ENCODE measurements around the gene AKAP13. TPM values are rescaled to one million over a fixed set of nuclear protein-coding genes. Genes with fewer than 3 reads are reported as not detected.

The AKAP13 gene
- polyA plus RNA-seq, 1 donor from 2014 or later, result 10.0 TPM

DNA sequence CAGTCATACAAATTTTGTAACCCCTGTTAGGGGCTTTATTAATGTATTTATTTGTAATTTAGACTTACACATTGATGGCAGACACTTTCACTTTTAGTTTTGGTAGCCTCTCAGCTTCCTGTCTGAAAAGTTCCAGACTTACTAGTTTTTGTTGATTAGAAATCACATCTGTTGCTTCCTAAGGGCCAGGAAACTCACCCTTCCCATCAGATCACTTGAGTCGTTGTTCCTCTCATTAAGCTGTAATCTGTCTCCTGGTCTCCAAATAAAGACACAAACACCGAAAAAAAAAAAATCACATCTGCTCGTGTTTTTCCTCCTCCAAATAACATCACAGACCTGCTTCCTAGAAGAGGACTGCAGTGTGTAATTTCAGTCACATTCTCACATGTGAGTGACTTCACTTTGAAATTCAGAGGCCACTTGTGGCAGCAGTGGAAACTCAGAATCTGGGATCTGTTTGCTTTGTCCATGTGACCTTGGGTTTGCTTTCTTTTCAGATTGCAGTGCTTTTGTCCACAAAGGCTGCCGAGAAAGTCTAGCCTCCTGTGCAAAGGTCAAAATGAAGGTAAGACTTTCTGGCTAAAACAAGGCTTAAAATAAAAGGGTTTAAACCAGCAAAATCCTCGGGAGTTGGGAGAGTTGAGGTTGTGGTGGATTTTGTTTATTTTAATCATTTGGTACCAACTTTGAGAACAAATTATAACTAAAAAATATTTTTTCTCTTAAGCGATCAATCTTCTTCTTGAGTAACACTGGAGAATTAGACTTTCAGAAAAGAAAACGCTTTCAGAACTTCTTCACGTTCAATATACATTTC is 327.3 kb downstream of the AKAP13 start:
- no peak overlapping the region for H3K27ac ChIP-seq (ENCODE audit: low read length)
- TF ChIP-seq POLR2AphosphoS5 (IDR thresholded peaks at IDR 0.05), result no peak
- TF ChIP-seq EP300 (conservative IDR thresholded peaks at IDR 0.05; ENCODE audit: poor library complexity, severe bottlenecking), result no peak
- no peak for TF ChIP-seq SMC3 (conservative IDR thresholded peaks at IDR 0.05; ENCODE audit: poor library complexity)
- TF ChIP-seq, protein P1, sequence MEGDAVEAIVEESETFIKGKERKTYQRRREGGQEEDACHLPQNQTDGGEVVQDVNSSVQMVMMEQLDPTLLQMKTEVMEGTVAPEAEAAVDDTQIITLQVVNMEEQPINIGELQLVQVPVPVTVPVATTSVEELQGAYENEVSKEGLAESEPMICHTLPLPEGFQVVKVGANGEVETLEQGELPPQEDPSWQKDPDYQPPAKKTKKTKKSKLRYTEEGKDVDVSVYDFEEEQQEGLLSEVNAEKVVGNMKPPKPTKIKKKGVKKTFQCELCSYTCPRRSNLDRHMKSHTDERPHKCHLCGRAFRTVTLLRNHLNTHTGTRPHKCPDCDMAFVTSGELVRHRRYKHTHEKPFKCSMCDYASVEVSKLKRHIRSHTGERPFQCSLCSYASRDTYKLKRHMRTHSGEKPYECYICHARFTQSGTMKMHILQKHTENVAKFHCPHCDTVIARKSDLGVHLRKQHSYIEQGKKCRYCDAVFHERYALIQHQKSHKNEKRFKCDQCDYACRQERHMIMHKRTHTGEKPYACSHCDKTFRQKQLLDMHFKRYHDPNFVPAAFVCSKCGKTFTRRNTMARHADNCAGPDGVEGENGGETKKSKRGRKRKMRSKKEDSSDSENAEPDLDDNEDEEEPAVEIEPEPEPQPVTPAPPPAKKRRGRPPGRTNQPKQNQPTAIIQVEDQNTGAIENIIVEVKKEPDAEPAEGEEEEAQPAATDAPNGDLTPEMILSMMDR (IDR thresholded peaks at IDR 0.05; ENCODE audit: poor library complexity, severe bottlenecking), result no peak
- no peak for TF ChIP-seq RAD21 (conservative IDR thresholded peaks at IDR 0.05)
- no peak overlapping the region for H3K4me3 ChIP-seq (ENCODE audit: low read length)
- no peak overlapping the region for H3K9ac ChIP-seq (ENCODE audit: low read length)
- H3K9me2 ChIP-seq (ENCODE audit: insufficient read depth, low read length), result no peaks in the 10 kb centered on the region
- no peaks in the 10 kb centered on the region for H3K79me2 ChIP-seq (replicated peaks; ENCODE audit: insufficient read depth, low read length)
- no peaks in the 10 kb centered on the region for H3K9me3 ChIP-seq (ENCODE audit: low read length)
- H3F3A ChIP-seq (ENCODE audit: insufficient read depth, low read length, poor library complexity, severe bottlenecking), result no peaks in the 10 kb centered on the region
- no peaks in the 10 kb centered on the region for H3K36me3 ChIP-seq (ENCODE audit: insufficient read depth, low read length)
- H2AFZ ChIP-seq (ENCODE audit: low read depth, low read length), result no peak overlapping the region
- no peak overlapping the region for H3K4me2 ChIP-seq (ENCODE audit: low read length)
- H4K20me1 ChIP-seq (ENCODE audit: insufficient read depth), result no peaks in the 10 kb centered on the region
- H3K27me3 ChIP-seq (ENCODE audit: insufficient read depth, low read depth, low read length), result no peaks in the 10 kb centered on the region

DNA sequence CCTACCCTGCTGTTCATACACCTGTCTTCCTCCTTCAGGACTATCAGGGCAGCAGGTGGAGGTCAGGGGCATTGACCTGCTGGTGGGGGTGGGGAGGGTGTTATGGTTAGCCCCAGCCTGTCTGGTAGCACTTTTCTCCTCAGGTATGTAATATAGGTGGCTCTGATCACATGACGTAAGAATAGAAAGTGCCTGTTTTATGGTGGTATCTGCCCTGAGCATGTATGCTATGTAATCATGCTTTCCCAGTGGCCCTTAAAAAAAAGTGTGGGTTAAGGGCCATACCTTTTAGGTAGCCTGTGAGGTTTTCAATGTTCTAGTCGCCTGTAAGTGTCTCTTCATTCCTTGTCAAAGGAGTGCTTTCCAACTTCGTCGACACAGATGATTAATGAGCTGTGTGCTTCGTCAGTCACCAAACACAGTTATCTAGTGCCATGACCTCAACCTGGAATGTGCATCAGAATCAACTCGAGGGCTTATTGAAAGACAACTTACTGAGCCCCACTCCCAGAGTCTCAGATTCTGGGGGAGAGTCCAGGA is 328.1 kb downstream of the AKAP13 start:
- no peaks in the 10 kb centered on the region for H4K20me1 ChIP-seq (ENCODE audit: insufficient read depth)
- H3K4me3 ChIP-seq (ENCODE audit: low read length), result no peak overlapping the region
- TF ChIP-seq, protein P2, sequence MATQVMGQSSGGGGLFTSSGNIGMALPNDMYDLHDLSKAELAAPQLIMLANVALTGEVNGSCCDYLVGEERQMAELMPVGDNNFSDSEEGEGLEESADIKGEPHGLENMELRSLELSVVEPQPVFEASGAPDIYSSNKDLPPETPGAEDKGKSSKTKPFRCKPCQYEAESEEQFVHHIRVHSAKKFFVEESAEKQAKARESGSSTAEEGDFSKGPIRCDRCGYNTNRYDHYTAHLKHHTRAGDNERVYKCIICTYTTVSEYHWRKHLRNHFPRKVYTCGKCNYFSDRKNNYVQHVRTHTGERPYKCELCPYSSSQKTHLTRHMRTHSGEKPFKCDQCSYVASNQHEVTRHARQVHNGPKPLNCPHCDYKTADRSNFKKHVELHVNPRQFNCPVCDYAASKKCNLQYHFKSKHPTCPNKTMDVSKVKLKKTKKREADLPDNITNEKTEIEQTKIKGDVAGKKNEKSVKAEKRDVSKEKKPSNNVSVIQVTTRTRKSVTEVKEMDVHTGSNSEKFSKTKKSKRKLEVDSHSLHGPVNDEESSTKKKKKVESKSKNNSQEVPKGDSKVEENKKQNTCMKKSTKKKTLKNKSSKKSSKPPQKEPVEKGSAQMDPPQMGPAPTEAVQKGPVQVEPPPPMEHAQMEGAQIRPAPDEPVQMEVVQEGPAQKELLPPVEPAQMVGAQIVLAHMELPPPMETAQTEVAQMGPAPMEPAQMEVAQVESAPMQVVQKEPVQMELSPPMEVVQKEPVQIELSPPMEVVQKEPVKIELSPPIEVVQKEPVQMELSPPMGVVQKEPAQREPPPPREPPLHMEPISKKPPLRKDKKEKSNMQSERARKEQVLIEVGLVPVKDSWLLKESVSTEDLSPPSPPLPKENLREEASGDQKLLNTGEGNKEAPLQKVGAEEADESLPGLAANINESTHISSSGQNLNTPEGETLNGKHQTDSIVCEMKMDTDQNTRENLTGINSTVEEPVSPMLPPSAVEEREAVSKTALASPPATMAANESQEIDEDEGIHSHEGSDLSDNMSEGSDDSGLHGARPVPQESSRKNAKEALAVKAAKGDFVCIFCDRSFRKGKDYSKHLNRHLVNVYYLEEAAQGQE (IDR thresholded peaks at IDR 0.05; ENCODE audit: borderline replicate concordance), result no peak
- TF ChIP-seq RAD21 (conservative IDR thresholded peaks at IDR 0.05) (no peak), MXI1 (conservative IDR thresholded peaks at IDR 0.05; ENCODE audit: poor library complexity, severe bottlenecking) (no peak), POLR2AphosphoS5 (IDR thresholded peaks at IDR 0.05) (no peak), SMC3 (conservative IDR thresholded peaks at IDR 0.05; ENCODE audit: poor library complexity) (no peak), EP300 (conservative IDR thresholded peaks at IDR 0.05; ENCODE audit: poor library complexity, severe bottlenecking) (no peak), TAF1 (IDR thresholded peaks at IDR 0.05; ENCODE audit: low read depth) (no peak), EZH2 (IDR thresholded peaks at IDR 0.05; ENCODE audit: borderline replicate concordance, insufficient read depth, low read length, poor library complexity, severe bottlenecking) (no peak)
- TF ChIP-seq, protein P1 (IDR thresholded peaks at IDR 0.05; ENCODE audit: poor library complexity, severe bottlenecking), result no peak
- H3K79me2 ChIP-seq (replicated peaks; ENCODE audit: insufficient read depth, low read length), result no peaks in the 10 kb centered on the region
- no peak overlapping the region for H2AFZ ChIP-seq (ENCODE audit: low read depth, low read length)
- H3F3A ChIP-seq (ENCODE audit: insufficient read depth, low read length, poor library complexity, severe bottlenecking), result no peaks in the 10 kb centered on the region
- H3K27me3 ChIP-seq (ENCODE audit: insufficient read depth, low read depth, low read length), result no peaks in the 10 kb centered on the region
- no peaks in the 10 kb centered on the region for H3K36me3 ChIP-seq (ENCODE audit: insufficient read depth, low read length)
- H3K4me2 ChIP-seq (ENCODE audit: low read length), result no peak overlapping the region
- no peak overlapping the region for H3K9ac ChIP-seq (ENCODE audit: low read length)
- H3K9me2 ChIP-seq (ENCODE audit: insufficient read depth, low read length), result no peaks in the 10 kb centered on the region
- no peak overlapping the region for H3K27ac ChIP-seq (ENCODE audit: low read length)
- no peaks in the 10 kb centered on the region for H3K9me3 ChIP-seq (ENCODE audit: low read length)

Data from neural cell (in vitro differentiated cells).